ENCODE results near the gene SEC24C.
"Not testable (repeated sequence)": the region's sequence is repeated elsewhere in the genome, so short reads cannot be mapped to it uniquely, and the experiment has no call there.

Gene SEC24C

GRCh38 chr10:73743905-73744663 is at the start of gene SEC24C:
Gene SEC24C (plus strand): TSS chr10:73744372. CDS start chr10:73746833, 2,461 bp downstream.
- peak; percentile 96 for DNase-seq (ENCODE audit: low spot score)

- not testable (repeated sequence) for DNase-seq (ENCODE audit: low spot score)
Measured at GRCh38 chr10:73695302-73695701, 48.9 kb upstream of the SEC24C start.

GRCh38 chr10:73697675-73698159 is 46.5 kb upstream of the SEC24C start, which contains the start of gene AGAP5:
Gene AGAP5 (minus strand): TSS chr10:73698109. CDS start chr10:73697755, 354 bp downstream.
- not testable (repeated sequence) for DNase-seq (ENCODE audit: low spot score)

GRCh38 chr10:73698819-73699218 is 45.4 kb upstream of the SEC24C start:
- DNase-seq (ENCODE audit: low spot score) = not testable (repeated sequence)

GRCh38 chr10:73703924-73704323 is 40.2 kb upstream of the SEC24C start:
- DNase-seq (ENCODE audit: low spot score) = not testable (repeated sequence)

- not testable (repeated sequence) for DNase-seq (ENCODE audit: low spot score)
Measured at GRCh38 chr10:73705506-73706072, 38.6 kb upstream of the SEC24C start.

- DNase-seq (ENCODE audit: low spot score) = not testable (repeated sequence)
Measured at GRCh38 chr10:73706488-73706887, 37.7 kb upstream of the SEC24C start.

GRCh38 chr10:73707628-73708027 is 36.5 kb upstream of the SEC24C start:
- not testable (repeated sequence) for DNase-seq (ENCODE audit: low spot score)

GRCh38 chr10:73708122-73708521 is 36.0 kb upstream of the SEC24C start:
- DNase-seq (ENCODE audit: low spot score) = not testable (repeated sequence)

- not testable (repeated sequence) for DNase-seq (ENCODE audit: low spot score)
Measured at GRCh38 chr10:73711683-73712082, 32.5 kb upstream of the SEC24C start.

- DNase-seq (ENCODE audit: low spot score) = peak; percentile 37
Measured at GRCh38 chr10:73713912-73714311, 30.3 kb upstream of the SEC24C start.

GRCh38 chr10:73714483-73714882 is 29.7 kb upstream of the SEC24C start:
- DNase-seq (ENCODE audit: low spot score) = not testable (repeated sequence)

- DNase-seq (ENCODE audit: low spot score) = not testable (repeated sequence)
Measured at GRCh38 chr10:73715179-73716156, 28.7 kb upstream of the SEC24C start.

- DNase-seq (ENCODE audit: low spot score) = no peak
Measured at GRCh38 chr10:73716251-73716650, 27.9 kb upstream of the SEC24C start.

- no peak for DNase-seq (ENCODE audit: low spot score)
Measured at GRCh38 chr10:73717556-73717955, 26.6 kb upstream of the SEC24C start.

- DNase-seq (ENCODE audit: low spot score) = not testable (repeated sequence)
Measured at GRCh38 chr10:73720561-73720960, 23.6 kb upstream of the SEC24C start.

GRCh38 chr10:73723516-73723915 is 20.7 kb upstream of the SEC24C start:
- DNase-seq (ENCODE audit: low spot score) = no peak

GRCh38 chr10:73729781-73730152 is 14.4 kb upstream of the SEC24C start:
- DNase-seq (ENCODE audit: low spot score) = not testable (repeated sequence)

GRCh38 chr10:73730153-73730906 is 13.8 kb upstream of the SEC24C start:
- peak; percentile 92 for DNase-seq (ENCODE audit: low spot score)

GRCh38 chr10:73731588-73732375 is 12.4 kb upstream of the SEC24C start:
- DNase-seq (ENCODE audit: low spot score) = no peak

Data from hematopoietic multipotent progenitor cell treated with erythropoietin and hydrocortisone succinate and interleukin-3 and kit ligand, for 17 days (in vitro differentiated cells).